ENCODE data around the gene AGPAT2. TPM values are rescaled to one million over a fixed set of nuclear protein-coding genes. Genes with fewer than 3 reads are reported as not detected.

Gene AGPAT2
- polyA plus RNA-seq, 2 donors = 90.7 to 100 TPM

- H3K4me1 ChIP-seq (ENCODE audit: control insufficient read depth in 2 of 2, insufficient read depth in 2 of 2, low read length in 1 of 2) = peaks cover 0 to 2% of the 10 kb centered on the region in 2 donors
- H3K27ac ChIP-seq (ENCODE audit: low read depth in 2 of 2, low read length in 1 of 2) = no peak overlapping the region
Observed at GRCh38 chr9:136678624-136679023, 8.6 kb downstream of the AGPAT2 start.

GRCh38 chr9:136678034-136678433 lies 9.2 kb downstream of the AGPAT2 start:
- 93 to 94% methylated on average over 15 of the region's 15 CpGs for WGBS, 2 donors
- H3K9me3 ChIP-seq (ENCODE audit: control insufficient read depth in 2 of 2, insufficient read depth in 1 of 2, low read depth in 1 of 2, low read length in 1 of 2) = no peaks in the 10 kb centered on the region
- no peak overlapping the region for H3K27ac ChIP-seq (ENCODE audit: low read depth in 2 of 2, low read length in 1 of 2)
- H3K4me1 ChIP-seq (ENCODE audit: control insufficient read depth in 2 of 2, insufficient read depth in 2 of 2, low read length in 1 of 2) = peaks cover 0 to 2% of the 10 kb centered on the region in 2 donors
- H3K36me3 ChIP-seq (ENCODE audit: control insufficient read depth in 2 of 2, insufficient read depth in 2 of 2, low read length in 1 of 2) = peaks cover 0 to 30% of the 10 kb centered on the region in 2 donors
- H3K27me3 ChIP-seq (ENCODE audit: control insufficient read depth in 1 of 2, insufficient read depth in 2 of 2, low read length in 2 of 2) = no peaks in the 10 kb centered on the region
- H3K4me3 ChIP-seq (ENCODE audit: low read depth in 1 of 2, low read length in 2 of 2) = no peak overlapping the region

More at GRCh38 chr9:136678624-136679023, 8.6 kb downstream of the AGPAT2 start:
- H3K36me3 ChIP-seq (ENCODE audit: control insufficient read depth in 2 of 2, insufficient read depth in 2 of 2, low read length in 1 of 2) = peaks cover 0 to 27% of the 10 kb centered on the region in 2 donors
- H3K4me3 ChIP-seq (ENCODE audit: low read depth in 1 of 2, low read length in 2 of 2) = no peak overlapping the region
- WGBS, 2 donors = 82% methylated on average over 6 of the region's 6 CpGs
- no peaks in the 10 kb centered on the region for H3K27me3 ChIP-seq (ENCODE audit: control insufficient read depth in 1 of 2, insufficient read depth in 2 of 2, low read length in 2 of 2)
- no peaks in the 10 kb centered on the region for H3K9me3 ChIP-seq (ENCODE audit: control insufficient read depth in 2 of 2, insufficient read depth in 1 of 2, low read depth in 1 of 2, low read length in 1 of 2)

DNA sequence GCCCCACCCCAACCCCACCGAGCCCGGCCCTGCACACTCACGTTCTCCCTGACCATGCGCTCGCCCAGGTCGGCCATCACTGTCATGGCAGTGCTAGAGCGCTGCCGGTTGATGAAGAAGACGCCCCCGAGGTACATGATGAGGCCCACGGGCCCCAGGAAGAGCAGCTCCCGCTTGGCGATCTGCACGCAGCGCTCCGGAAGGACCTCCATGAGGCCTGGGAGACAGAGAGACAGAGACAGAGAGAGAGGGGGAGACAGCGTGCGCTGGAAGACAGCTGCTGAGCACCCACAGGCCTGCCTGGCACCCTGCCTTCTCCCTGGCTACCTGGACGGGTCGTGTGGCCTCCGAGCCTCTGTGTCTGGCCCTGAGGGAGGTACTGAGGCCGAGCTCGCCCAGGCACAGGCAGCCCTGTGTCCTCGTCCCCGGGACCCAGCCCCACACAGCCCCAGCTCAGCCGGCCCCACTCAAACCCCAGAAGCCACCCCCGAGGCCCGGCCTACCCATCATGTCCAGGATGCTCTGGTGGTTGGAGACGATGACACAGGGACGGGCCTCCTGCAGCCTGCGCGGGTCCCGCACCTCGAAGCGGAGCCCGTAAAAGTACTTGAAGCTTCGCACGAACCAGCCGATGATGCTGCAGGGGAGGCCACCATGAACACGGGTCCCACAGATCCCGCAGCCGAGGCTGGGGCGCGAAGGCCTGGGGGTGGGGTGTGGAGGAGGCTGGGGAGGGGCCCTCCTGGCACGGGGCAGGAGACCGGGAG lies 10.2 kb downstream of the AGPAT2 start:
- H3K36me3 ChIP-seq (ENCODE audit: control insufficient read depth in 2 of 2, insufficient read depth in 2 of 2, low read length in 1 of 2) = peaks cover 0 to 32% of the 10 kb centered on the region in 2 donors
- no peak overlapping the region for H3K4me3 ChIP-seq (ENCODE audit: low read depth in 1 of 2, low read length in 2 of 2)
- no peaks in the 10 kb centered on the region for H3K27me3 ChIP-seq (ENCODE audit: control insufficient read depth in 1 of 2, insufficient read depth in 2 of 2, low read length in 2 of 2)
- 90% methylated on average over 45 to 46 of the region's 46 CpGs for WGBS, 2 donors
- H3K27ac ChIP-seq (ENCODE audit: low read depth in 2 of 2, low read length in 1 of 2) = no peak overlapping the region
- H3K9me3 ChIP-seq (ENCODE audit: control insufficient read depth in 2 of 2, insufficient read depth in 1 of 2, low read depth in 1 of 2, low read length in 1 of 2) = no peaks in the 10 kb centered on the region
- H3K4me1 ChIP-seq (ENCODE audit: control insufficient read depth in 2 of 2, insufficient read depth in 2 of 2, low read length in 1 of 2) = peaks cover 0 to 2% of the 10 kb centered on the region in 2 donors

GRCh38 chr9:136676297-136676794 lies 10.9 kb downstream of the AGPAT2 start:
- no peaks in the 10 kb centered on the region for H3K9me3 ChIP-seq (ENCODE audit: control insufficient read depth in 2 of 2, insufficient read depth in 1 of 2, low read depth in 1 of 2, low read length in 1 of 2)
- no peak overlapping the region for H3K4me3 ChIP-seq (ENCODE audit: low read depth in 1 of 2, low read length in 2 of 2)
- H3K36me3 ChIP-seq (ENCODE audit: control insufficient read depth in 2 of 2, insufficient read depth in 2 of 2, low read length in 1 of 2) = peaks cover 0 to 32% of the 10 kb centered on the region in 2 donors
- peaks cover 0 to 2% of the 10 kb centered on the region in 2 donors for H3K4me1 ChIP-seq (ENCODE audit: control insufficient read depth in 2 of 2, insufficient read depth in 2 of 2, low read length in 1 of 2)
- 91 to 93% methylated on average over 13 of the region's 13 CpGs for WGBS, 2 donors
- no peak overlapping the region for H3K27ac ChIP-seq (ENCODE audit: low read depth in 2 of 2, low read length in 1 of 2)
- no peaks in the 10 kb centered on the region for H3K27me3 ChIP-seq (ENCODE audit: control insufficient read depth in 1 of 2, insufficient read depth in 2 of 2, low read length in 2 of 2)

DNA sequence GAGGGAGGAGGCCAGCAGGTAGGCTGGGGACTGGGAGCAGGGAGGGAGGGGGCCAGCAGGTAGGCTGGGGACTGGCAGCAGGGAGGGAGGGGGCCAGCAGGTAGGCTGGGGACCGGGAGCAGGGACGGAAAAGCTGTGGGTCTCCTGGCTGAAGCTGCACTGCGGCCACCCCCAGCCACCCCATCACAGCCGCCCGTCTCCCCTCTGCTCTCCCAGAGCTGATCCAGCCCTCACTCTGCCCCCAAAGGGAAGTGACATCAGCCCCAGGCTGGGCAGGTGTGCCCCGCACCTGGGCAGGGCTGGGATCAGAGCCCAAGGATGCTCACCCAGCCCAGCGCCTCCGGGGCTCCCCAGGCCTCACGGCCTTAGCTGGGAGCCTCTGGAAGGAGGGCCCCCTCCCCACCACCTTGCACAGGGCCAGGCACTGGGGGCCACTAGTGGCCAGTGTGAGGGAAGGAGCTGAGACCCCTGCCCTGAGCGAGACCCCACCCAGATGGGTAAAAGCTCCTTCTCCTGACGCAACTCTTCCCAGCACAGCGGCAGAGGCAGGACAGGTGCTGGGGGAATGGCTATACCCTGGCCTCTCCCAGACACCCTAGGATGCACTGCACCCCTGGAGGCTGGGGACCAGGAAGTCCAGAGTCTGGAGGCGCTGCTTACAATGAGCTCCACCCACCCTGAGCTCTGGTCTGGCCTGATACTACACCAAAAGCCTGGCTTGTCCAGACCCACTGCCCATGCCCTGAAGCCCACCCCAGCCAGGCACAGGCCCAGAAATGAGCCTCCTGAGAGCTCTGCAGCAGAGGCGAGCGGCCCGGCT lies 11.6 kb downstream of the AGPAT2 start:
- Histone ChIP-seq H3K9me3 (ENCODE audit: control insufficient read depth in 2 of 2, insufficient read depth in 1 of 2, low read depth in 1 of 2, low read length in 1 of 2) (no peaks in the 10 kb centered on the region), H3K36me3 (ENCODE audit: control insufficient read depth in 2 of 2, insufficient read depth in 2 of 2, low read length in 1 of 2) (peaks cover 0 to 32% of the 10 kb centered on the region in 2 donors), H3K4me3 (ENCODE audit: low read depth in 1 of 2, low read length in 2 of 2) (no peak overlapping the region), H3K27me3 (ENCODE audit: control insufficient read depth in 1 of 2, insufficient read depth in 2 of 2, low read length in 2 of 2) (no peaks in the 10 kb centered on the region), H3K4me1 (ENCODE audit: control insufficient read depth in 2 of 2, insufficient read depth in 2 of 2, low read length in 1 of 2) (peaks cover 0 to 2% of the 10 kb centered on the region in 2 donors), H3K27ac (ENCODE audit: low read depth in 2 of 2, low read length in 1 of 2) (no peak overlapping the region)
- 59 to 78% methylated on average over 14 to 16 of the region's 16 CpGs for WGBS, 2 donors

DNA sequence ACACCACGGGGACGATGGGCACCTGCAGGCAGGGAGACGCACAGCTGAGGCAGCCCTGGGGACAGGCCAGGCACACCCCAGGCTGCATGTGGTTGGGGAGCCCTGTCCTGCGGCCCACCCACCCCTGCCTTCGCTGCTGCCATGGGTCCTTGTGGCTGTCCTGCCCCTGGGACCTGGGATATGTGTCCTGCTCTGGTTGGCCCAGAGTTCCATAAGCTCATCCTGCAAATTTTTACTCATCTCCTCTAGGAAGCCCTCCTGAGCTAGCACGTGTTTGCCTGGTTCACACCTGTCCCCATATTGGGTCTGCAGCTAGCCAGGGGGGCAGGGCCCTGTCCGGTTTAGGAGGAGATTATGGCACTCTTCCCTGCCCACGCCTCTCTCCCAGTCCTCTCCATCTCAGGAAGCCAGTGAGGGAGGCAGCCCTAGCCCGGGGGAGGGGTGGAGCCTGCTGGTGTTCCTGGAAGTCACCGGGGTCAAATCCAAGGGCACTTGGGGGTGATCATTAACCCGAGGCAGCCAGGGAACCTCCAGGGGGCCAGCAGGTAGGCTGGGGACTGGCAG lies 12.4 kb downstream of the AGPAT2 start:
- 51 to 60% methylated on average over 11 of the region's 11 CpGs for WGBS, 2 donors
- Histone ChIP-seq H3K9me3 (ENCODE audit: control insufficient read depth in 2 of 2, insufficient read depth in 1 of 2, low read depth in 1 of 2, low read length in 1 of 2) (no peaks in the 10 kb centered on the region), H3K4me1 (ENCODE audit: control insufficient read depth in 2 of 2, insufficient read depth in 2 of 2, low read length in 1 of 2) (peaks cover 0 to 2% of the 10 kb centered on the region in 2 donors), H3K27me3 (ENCODE audit: control insufficient read depth in 1 of 2, insufficient read depth in 2 of 2, low read length in 2 of 2) (no peaks in the 10 kb centered on the region), H3K36me3 (ENCODE audit: control insufficient read depth in 2 of 2, insufficient read depth in 2 of 2, low read length in 1 of 2) (peaks cover 0 to 32% of the 10 kb centered on the region in 2 donors), H3K4me3 (ENCODE audit: low read depth in 1 of 2, low read length in 2 of 2) (no peak overlapping the region), H3K27ac (ENCODE audit: low read depth in 2 of 2, low read length in 1 of 2) (no peak overlapping the region)

GRCh38 chr9:136673975-136674785 lies 13.1 kb downstream of the AGPAT2 start:
- Histone ChIP-seq H3K9me3 (ENCODE audit: control insufficient read depth in 2 of 2, insufficient read depth in 1 of 2, low read depth in 1 of 2, low read length in 1 of 2) (no peaks in the 10 kb centered on the region), H3K36me3 (ENCODE audit: control insufficient read depth in 2 of 2, insufficient read depth in 2 of 2, low read length in 1 of 2) (peaks cover 0 to 32% of the 10 kb centered on the region in 2 donors), H3K4me1 (ENCODE audit: control insufficient read depth in 2 of 2, insufficient read depth in 2 of 2, low read length in 1 of 2) (peaks cover 0 to 2% of the 10 kb centered on the region in 2 donors), H3K4me3 (ENCODE audit: low read depth in 1 of 2, low read length in 2 of 2) (no peak overlapping the region), H3K27me3 (ENCODE audit: control insufficient read depth in 1 of 2, insufficient read depth in 2 of 2, low read length in 2 of 2) (no peaks in the 10 kb centered on the region), H3K27ac (ENCODE audit: low read depth in 2 of 2, low read length in 1 of 2) (no peak overlapping the region)
- 81% methylated on average over 26 of the region's 26 CpGs for WGBS, 2 donors

DNA sequence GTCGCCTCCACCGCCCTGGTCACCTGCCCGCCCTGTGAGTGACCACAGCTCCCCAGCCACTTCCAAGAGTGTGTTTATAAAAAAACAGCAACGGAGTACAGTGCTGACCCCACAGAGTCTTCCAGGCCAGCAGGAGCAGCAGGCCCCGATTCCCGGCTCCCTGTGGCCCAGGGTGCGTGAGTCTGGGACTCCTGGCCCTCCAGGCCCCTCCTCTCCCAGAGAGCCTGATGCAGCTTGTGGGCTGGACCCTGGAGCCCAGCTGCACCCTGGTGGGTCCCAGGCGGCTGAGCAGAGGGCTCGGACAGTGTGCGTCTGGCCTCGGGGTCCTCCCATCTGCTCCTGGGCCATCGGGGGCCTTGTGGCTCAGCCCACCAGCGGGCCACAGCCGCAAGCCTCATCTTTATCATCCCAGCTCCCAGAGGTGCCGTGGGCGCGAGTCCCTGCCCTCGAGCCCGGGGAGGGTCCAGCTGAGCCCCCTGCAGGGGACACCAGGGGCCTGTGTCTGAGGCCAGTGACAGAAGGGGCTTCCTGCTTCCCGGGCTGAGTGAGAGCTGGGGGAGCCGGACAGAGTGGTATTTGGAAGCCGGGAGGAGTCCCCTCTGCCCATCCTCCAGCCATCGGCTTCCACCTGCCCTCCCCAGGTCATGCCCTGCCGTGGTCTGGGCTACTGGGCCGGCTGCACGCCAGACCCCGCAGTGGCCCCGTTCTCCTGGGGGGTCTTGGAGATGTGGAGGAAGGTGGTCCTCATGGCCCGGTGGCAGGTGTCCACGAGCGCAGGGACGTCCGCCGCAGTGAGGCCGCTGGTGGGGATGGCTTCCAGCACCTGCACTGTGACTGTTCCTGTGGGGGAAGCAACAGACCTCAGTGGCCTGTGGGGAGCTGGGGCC lies 13.9 kb downstream of the AGPAT2 start:
- WGBS, 2 donors = 75 to 88% methylated on average over 33 to 35 of the region's 35 CpGs
- Histone ChIP-seq H3K27me3 (ENCODE audit: control insufficient read depth in 1 of 2, insufficient read depth in 2 of 2, low read length in 2 of 2) (no peaks in the 10 kb centered on the region), H3K9me3 (ENCODE audit: control insufficient read depth in 2 of 2, insufficient read depth in 1 of 2, low read depth in 1 of 2, low read length in 1 of 2) (no peaks in the 10 kb centered on the region), H3K4me3 (ENCODE audit: low read depth in 1 of 2, low read length in 2 of 2) (no peak overlapping the region), H3K27ac (ENCODE audit: low read depth in 2 of 2, low read length in 1 of 2) (no peak overlapping the region), H3K36me3 (ENCODE audit: control insufficient read depth in 2 of 2, insufficient read depth in 2 of 2, low read length in 1 of 2) (peaks cover 0 to 32% of the 10 kb centered on the region in 2 donors), H3K4me1 (ENCODE audit: control insufficient read depth in 2 of 2, insufficient read depth in 2 of 2, low read length in 1 of 2) (no peaks in the 10 kb centered on the region)
